Measurements from ENCODE around the gene TARS2. TPM values are rescaled to one million over a fixed set of nuclear protein-coding genes. Genes with fewer than 3 reads are reported as not detected.

TARS2 gene
- total RNA-seq, 2 experiments from 2014 or later, result 42.0 to 55.3 TPM

DNA sequence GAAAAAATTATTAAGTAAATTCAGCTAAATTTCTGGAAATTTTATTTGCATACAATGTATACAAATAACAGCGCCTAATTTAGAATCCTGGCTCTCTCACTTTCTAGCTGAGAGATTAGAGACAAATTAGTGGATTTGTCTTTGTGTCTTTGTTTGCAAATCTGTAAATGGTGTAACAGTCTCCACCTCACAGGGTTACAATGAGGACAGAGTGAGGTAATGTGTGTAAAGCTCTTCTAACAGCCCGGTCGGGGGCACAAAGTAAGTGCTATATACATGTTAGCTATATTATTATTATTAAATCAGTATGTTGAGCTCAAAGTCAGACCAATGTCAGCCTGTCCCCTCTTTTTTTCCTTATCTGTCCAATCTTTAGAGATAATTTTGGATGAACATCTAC, 57.0 kb downstream of the TARS2 start:
- TF ChIP-seq EZH2phosphoT487 (IDR thresholded peaks at IDR 0.05; ENCODE audit: borderline replicate concordance, low read depth, low read length) (no peak), CTCF (conservative IDR thresholded peaks at IDR 0.05; ENCODE audit: low read length) (no peak)
- Histone ChIP-seq H4K20me1 (ENCODE audit: insufficient read depth, low read length) (no peaks in the 10 kb centered on the region), H3K27ac (ENCODE audit: low read depth, low read length, poor library complexity, severe bottlenecking) (no peak overlapping the region), H3K4me1 (ENCODE audit: insufficient read depth, low read length, poor library complexity, severe bottlenecking) (peaks cover 6% of the 10 kb centered on the region), H3K9me3 (ENCODE audit: low read length) (no peaks in the 10 kb centered on the region), H3K4me2 (ENCODE audit: low read length) (no peak overlapping the region), H2AFZ (ENCODE audit: low read length) (no peak overlapping the region), H3K4me3 (ENCODE audit: low read depth, low read length, poor library complexity, severe bottlenecking) (no peak overlapping the region), H3K79me2 (ENCODE audit: insufficient read depth, low read depth, low read length) (no peaks in the 10 kb centered on the region), H3K9me2 (ENCODE audit: insufficient read depth, low read length) (no peaks in the 10 kb centered on the region), H3K36me3 (ENCODE audit: insufficient read depth, low read length) (no peaks in the 10 kb centered on the region)
- POLR2A ChIA-PET, result interaction anchor here (0.6 to 0.7 kb wide), 2 partner anchors 241 to 280 kb away, joined by 3 to 4 read pairs; no protein-coding TSS in a partner anchor
- intact Hi-C loops (cut with micrococcal nuclease; ENCODE audit: unreplicated experiment), result no loop called here
- CTCF ChIA-PET (ENCODE audit: unreplicated experiment), result no interaction called here
- DNase-seq (ENCODE audit: low spot score), result no peak
- no TSS peak for BruUV-seq (replicated peaks)

GRCh38 chr1:150545486-150546032, 58.3 kb downstream of the TARS2 start:
- H3K4me3 ChIP-seq (ENCODE audit: low read depth, low read length, poor library complexity, severe bottlenecking), result no peak overlapping the region
- H4K20me1 ChIP-seq (ENCODE audit: insufficient read depth, low read length), result no peaks in the 10 kb centered on the region
- ChIA-PET CTCF (ENCODE audit: unreplicated experiment) (no interaction called here), POLR2A (interaction anchor here (0.6 to 0.7 kb wide), 4 partner anchors 12 to 516 kb away, joined by 3 to 8 read pairs (median 4); no protein-coding TSS in a partner anchor)
- H3K4me1 ChIP-seq (ENCODE audit: insufficient read depth, low read length, poor library complexity, severe bottlenecking), result peaks cover 9% of the 10 kb centered on the region
- no peaks in the 10 kb centered on the region for H3K9me2 ChIP-seq (ENCODE audit: insufficient read depth, low read length)
- DNase-seq (ENCODE audit: low spot score), result no peak
- H3K36me3 ChIP-seq (ENCODE audit: insufficient read depth, low read length), result no peaks in the 10 kb centered on the region
- no peaks in the 10 kb centered on the region for H3K9me3 ChIP-seq (ENCODE audit: low read length)
- H2AFZ ChIP-seq (ENCODE audit: low read length), result no peak overlapping the region
- H3K27ac ChIP-seq (ENCODE audit: low read depth, low read length, poor library complexity, severe bottlenecking), result no peak overlapping the region
- no peak overlapping the region for H3K4me2 ChIP-seq (ENCODE audit: low read length)
- intact Hi-C loops (cut with micrococcal nuclease; ENCODE audit: unreplicated experiment), result no loop called here
- no peaks in the 10 kb centered on the region for H3K79me2 ChIP-seq (ENCODE audit: insufficient read depth, low read depth, low read length)
- no TSS peak for BruUV-seq (replicated peaks)
- TF ChIP-seq EZH2phosphoT487 (IDR thresholded peaks at IDR 0.05; ENCODE audit: borderline replicate concordance, low read depth, low read length) (no peak), CTCF (conservative IDR thresholded peaks at IDR 0.05; ENCODE audit: low read length) (no peak)

- H3K4me1 ChIP-seq (ENCODE audit: insufficient read depth, low read length, poor library complexity, severe bottlenecking), result peaks cover 9% of the 10 kb centered on the region
- intact Hi-C loops (cut with micrococcal nuclease; ENCODE audit: unreplicated experiment), result no loop called here
- ChIA-PET CTCF (ENCODE audit: unreplicated experiment) (no interaction called here), POLR2A (interaction anchor here (0.5 kb wide), 1 partner anchor 168 kb away, joined by 3 read pairs; no protein-coding TSS in a partner anchor)
- no peaks in the 10 kb centered on the region for H3K9me3 ChIP-seq (ENCODE audit: low read length)
- H3K79me2 ChIP-seq (ENCODE audit: insufficient read depth, low read depth, low read length), result no peaks in the 10 kb centered on the region
- H3K36me3 ChIP-seq (ENCODE audit: insufficient read depth, low read length), result no peaks in the 10 kb centered on the region
- DNase-seq (ENCODE audit: low spot score), result no peak
- H3K27ac ChIP-seq (ENCODE audit: low read depth, low read length, poor library complexity, severe bottlenecking), result no peak overlapping the region
- H3K4me3 ChIP-seq (ENCODE audit: low read depth, low read length, poor library complexity, severe bottlenecking), result no peak overlapping the region
- H3K9me2 ChIP-seq (ENCODE audit: insufficient read depth, low read length), result no peaks in the 10 kb centered on the region
- TF ChIP-seq EZH2phosphoT487 (IDR thresholded peaks at IDR 0.05; ENCODE audit: borderline replicate concordance, low read depth, low read length) (no peak), CTCF (conservative IDR thresholded peaks at IDR 0.05; ENCODE audit: low read length) (no peak)
- no TSS peak for BruUV-seq (replicated peaks)
- H4K20me1 ChIP-seq (ENCODE audit: insufficient read depth, low read length), result no peaks in the 10 kb centered on the region
- H2AFZ ChIP-seq (ENCODE audit: low read length), result no peak overlapping the region
- no peak overlapping the region for H3K4me2 ChIP-seq (ENCODE audit: low read length)
Measured at GRCh38 chr1:150546294-150546937, 59.2 kb downstream of the TARS2 start.
